Muscle layer of duodenum (tissue), 2 donors: ENCODE data around the gene PPFIBP2.
A peak's percentile ranks its signal among the peaks of the same experiment; 100 is the strongest.

Experiments used
- H3K27ac ChIP-seq: one replicate; pipeline ENCODE4 v1.7.0; 2013; ENCODE audit warnings: mild to moderate bottlenecking, low read length
- H3K27me3 ChIP-seq: one replicate; pipeline ENCODE4 v1.7.0; 2013; ENCODE audit warnings: low read depth, mild to moderate bottlenecking, control low read depth, low read length
- H3K36me3 ChIP-seq, 2 donors: one replicate each; pipeline ENCODE4 v1.7.0; 2013; ENCODE audit warnings: low read length in 2 of 2, control low read depth in 1 of 2, mild to moderate bottlenecking in 1 of 2; ENCODE audit not compliant: insufficient read depth in 2 of 2, control insufficient read depth in 1 of 2
- H3K4me1 ChIP-seq, 2 donors: one replicate each; pipeline ENCODE4 v1.7.0; 2013; ENCODE audit warnings: low read length in 2 of 2, mild to moderate bottlenecking in 2 of 2, control low read depth in 1 of 2, moderate library complexity in 1 of 2; ENCODE audit not compliant: insufficient read depth in 2 of 2, control insufficient read depth in 1 of 2
- H3K4me3 ChIP-seq, 2 donors: one replicate each; pipeline ENCODE4 v1.7.0; 2013; ENCODE audit warnings: low read length in 2 of 2, low read depth in 1 of 2, mild to moderate bottlenecking in 1 of 2
- H3K9me3 ChIP-seq, 2 donors: one replicate each; pipeline ENCODE4 v1.7.0; 2013; ENCODE audit warnings: low read length in 2 of 2, control low read depth in 1 of 2, mild to moderate bottlenecking in 1 of 2; ENCODE audit not compliant: control insufficient read depth in 1 of 2
- donor health status: healthy.

Gene PPFIBP2

DNA sequence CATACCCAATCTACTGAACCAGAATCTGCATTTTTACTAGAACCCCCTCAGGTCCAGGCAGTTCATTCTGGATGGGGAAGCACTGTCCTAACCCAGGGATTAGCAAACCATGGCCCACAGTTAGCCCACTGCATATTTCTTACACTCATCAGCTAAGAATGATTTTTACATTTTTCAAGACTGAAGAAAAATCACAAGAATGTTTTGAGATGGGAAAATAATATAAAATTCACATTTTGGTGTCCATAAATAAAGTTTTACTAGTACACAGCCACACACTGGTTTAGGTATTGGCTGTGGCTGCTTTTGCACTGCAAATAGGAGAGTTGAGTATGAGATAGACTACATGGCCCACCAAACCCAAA lies 59.4 kb downstream of the PPFIBP2 start:
- peaks cover 0 to under 1% of the 10 kb centered on the region in 2 donors for H3K36me3 ChIP-seq
- H3K9me3 ChIP-seq = no peaks in the 10 kb centered on the region
- H3K27me3 ChIP-seq = no peaks in the 10 kb centered on the region
- H3K4me1 ChIP-seq = peaks cover 20 to 32% of the 10 kb centered on the region in 2 donors
- no peak overlapping the region for H3K27ac ChIP-seq
- no peak overlapping the region for H3K4me3 ChIP-seq

- no peaks in the 10 kb centered on the region for H3K9me3 ChIP-seq
- H3K4me3 ChIP-seq = no peak overlapping the region
- H3K4me1 ChIP-seq = peaks cover 25 to 37% of the 10 kb centered on the region in 2 donors
- H3K27ac ChIP-seq = no peak overlapping the region
- no peaks in the 10 kb centered on the region for H3K27me3 ChIP-seq
- no peaks in the 10 kb centered on the region for H3K36me3 ChIP-seq
Observed at GRCh38 chr11:7573558-7574296, 59.9 kb downstream of the PPFIBP2 start.

GRCh38 chr11:7574491-7575130 lies 60.8 kb downstream of the PPFIBP2 start:
- no peaks in the 10 kb centered on the region for H3K27me3 ChIP-seq
- H3K36me3 ChIP-seq = no peaks in the 10 kb centered on the region
- H3K27ac ChIP-seq = peak overlapping the region; percentile 88
- H3K4me1 ChIP-seq = peaks cover 33 to 44% of the 10 kb centered on the region in 2 donors
- no peaks in the 10 kb centered on the region for H3K9me3 ChIP-seq
- H3K4me3 ChIP-seq = no peak overlapping the region

DNA sequence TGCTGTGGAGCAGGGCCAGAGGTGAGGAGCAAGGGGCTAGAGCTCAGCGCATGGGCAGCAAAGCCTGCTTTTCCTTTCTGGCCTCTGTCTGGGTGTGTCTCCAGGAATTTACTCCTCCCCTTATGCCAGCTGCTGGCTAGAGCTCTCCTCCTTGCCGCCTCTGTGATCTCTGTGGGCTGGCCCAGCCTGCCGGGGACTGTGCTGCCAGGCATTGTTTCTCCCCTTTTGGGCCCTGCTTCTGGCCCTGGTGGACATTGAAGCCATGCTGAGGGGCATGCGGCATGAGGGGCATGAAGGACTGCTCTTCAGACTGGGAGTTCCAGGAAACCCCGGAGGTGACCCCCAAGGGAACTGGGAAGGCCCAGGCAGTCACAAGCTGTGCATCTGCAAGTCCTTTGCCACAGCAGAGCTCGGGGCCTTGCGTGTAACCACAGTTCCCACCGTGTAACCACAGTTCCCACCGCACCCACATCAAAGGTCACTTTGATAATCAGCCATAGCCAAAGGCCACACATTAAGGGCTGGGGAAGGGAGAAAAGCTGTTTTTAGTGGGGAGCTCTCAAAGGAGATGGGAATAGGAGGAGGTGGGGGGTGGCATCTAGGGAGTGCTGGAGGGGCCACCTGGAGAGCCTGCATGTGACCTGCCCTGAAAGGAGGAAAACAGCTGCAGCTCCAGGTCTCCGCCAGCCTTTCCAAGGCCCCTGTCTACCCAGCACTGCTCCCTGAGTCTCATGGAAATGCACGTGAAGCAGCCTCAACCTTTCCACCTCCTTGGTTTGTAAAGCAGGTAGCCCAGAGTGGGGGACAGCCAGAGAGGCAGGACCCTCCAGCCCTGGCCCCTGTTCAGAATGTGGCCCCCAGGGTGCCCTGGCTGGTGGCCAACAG lies 62.3 kb downstream of the PPFIBP2 start:
- Histone ChIP-seq H3K4me3 (peak overlapping the region; percentile 46 to 70), H3K36me3 (no peaks in the 10 kb centered on the region)

DNA sequence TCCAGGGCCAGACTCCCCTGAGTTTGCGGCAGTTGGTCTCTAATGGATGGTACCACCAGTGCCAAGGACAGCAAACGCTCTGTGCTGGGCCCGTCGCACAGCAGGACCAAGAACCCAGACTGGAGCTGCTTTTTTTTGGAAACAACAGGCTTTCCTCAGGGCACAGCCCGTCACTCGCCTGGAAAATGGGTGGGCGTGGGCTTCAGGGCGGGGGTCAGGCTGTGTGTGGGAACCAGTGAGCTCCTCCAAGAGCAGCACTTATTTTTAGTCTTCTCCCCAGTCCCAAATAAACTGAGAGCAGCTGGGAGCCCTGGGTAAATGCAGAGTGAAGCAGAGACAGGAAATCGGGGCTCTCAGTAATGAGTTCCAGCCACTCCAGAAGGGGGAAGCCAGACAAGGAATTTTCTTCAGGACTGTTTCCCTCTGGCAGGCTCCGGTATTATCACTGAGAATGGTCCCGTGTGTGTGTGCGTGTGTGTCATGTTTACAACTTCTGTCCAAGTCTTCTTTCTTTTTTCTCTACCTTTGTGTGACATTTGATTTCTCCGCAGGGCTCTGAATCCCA lies 63.0 kb downstream of the PPFIBP2 start:
- H3K4me1 ChIP-seq = peaks cover 32 to 48% of the 10 kb centered on the region in 2 donors

More for the DNA sequence above, 62.3 kb downstream of the PPFIBP2 start:
- H3K27ac ChIP-seq = peak overlapping the region; percentile 88
- peaks cover 33 to 49% of the 10 kb centered on the region in 2 donors for H3K4me1 ChIP-seq
- H3K9me3 ChIP-seq = no peaks in the 10 kb centered on the region
- H3K27me3 ChIP-seq = no peaks in the 10 kb centered on the region

DNA sequence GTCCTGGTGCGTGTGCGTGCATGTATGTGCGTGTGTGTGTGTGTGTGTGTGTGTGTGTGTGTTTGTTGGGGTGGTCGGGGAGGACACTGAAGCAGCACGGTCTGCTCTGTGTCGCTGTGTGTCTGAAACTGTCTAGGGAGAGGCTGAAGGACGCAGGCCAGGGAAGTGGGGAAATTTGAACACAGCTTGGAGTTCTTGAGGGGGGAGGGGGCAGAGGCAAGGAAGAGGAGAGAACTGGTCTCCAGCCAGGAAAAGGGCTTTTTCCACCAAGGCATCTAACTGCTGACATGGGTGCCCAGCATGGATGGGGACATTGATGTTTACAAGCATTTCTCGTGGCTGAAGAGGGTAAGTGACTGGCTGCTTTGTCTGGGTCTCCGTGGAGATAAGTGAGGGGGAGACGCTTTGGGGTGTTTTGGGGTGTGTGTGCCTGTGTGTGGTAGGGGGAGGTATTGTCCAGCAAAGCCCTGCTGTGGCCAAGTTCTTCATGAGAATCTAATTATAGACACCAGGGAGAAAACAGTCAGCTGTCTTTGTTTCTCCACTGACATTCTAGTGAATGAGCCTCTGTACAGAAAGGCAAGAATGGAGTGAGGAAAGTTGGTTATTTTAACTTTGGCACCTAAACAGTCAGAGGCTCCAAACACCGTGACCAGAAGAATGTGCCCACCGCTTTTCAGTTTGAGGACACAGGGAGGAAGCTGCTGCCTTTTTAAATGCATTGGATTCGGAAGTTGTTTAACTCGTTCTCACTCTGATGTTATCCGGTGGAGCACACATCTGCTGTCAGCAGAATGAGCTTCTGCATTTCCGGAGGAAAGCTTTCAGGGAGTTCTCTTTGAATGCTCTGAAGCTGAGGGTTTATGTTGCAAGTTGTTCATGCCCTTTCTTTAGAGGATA lies 63.7 kb downstream of the PPFIBP2 start:
- no peaks in the 10 kb centered on the region for H3K27me3 ChIP-seq
- no peaks in the 10 kb centered on the region for H3K9me3 ChIP-seq
- H3K4me3 ChIP-seq = peak overlapping the region; percentile 46 to 70
- peak overlapping the region; percentile 88 for H3K27ac ChIP-seq
- H3K36me3 ChIP-seq = no peaks in the 10 kb centered on the region
- H3K4me1 ChIP-seq = peaks cover 26 to 41% of the 10 kb centered on the region in 2 donors

More for the DNA sequence above, 63.0 kb downstream of the PPFIBP2 start:
- Histone ChIP-seq H3K27ac (peak overlapping the region; percentile 88), H3K36me3 (no peaks in the 10 kb centered on the region), H3K27me3 (no peaks in the 10 kb centered on the region), H3K9me3 (no peaks in the 10 kb centered on the region), H3K4me3 (peak overlapping the region; percentile 46 to 70)

- Histone ChIP-seq H3K4me1 (peaks cover 26 to 41% of the 10 kb centered on the region in 2 donors), H3K27ac (peak overlapping the region; percentile 88), H3K27me3 (no peaks in the 10 kb centered on the region), H3K4me3 (peak overlapping the region; percentile 46 to 70), H3K9me3 (no peaks in the 10 kb centered on the region), H3K36me3 (no peaks in the 10 kb centered on the region)
Observed at GRCh38 chr11:7578276-7578955, 64.6 kb downstream of the PPFIBP2 start.

- no peaks in the 10 kb centered on the region for H3K27me3 ChIP-seq
- H3K36me3 ChIP-seq = no peaks in the 10 kb centered on the region
- H3K9me3 ChIP-seq = no peaks in the 10 kb centered on the region
- H3K4me1 ChIP-seq = peaks cover 26 to 41% of the 10 kb centered on the region in 2 donors
- no peak overlapping the region for H3K4me3 ChIP-seq
- peak overlapping the region; percentile 2 for H3K27ac ChIP-seq
Observed at GRCh38 chr11:7579361-7579791, 65.6 kb downstream of the PPFIBP2 start.

GRCh38 chr11:7581021-7581590 lies 67.3 kb downstream of the PPFIBP2 start:
- H3K4me3 ChIP-seq = no peak overlapping the region
- no peak overlapping the region for H3K27ac ChIP-seq

More at GRCh38 chr11:7581021-7581590, 67.3 kb downstream of the PPFIBP2 start:
- H3K27me3 ChIP-seq = no peaks in the 10 kb centered on the region
- no peaks in the 10 kb centered on the region for H3K9me3 ChIP-seq
- H3K4me1 ChIP-seq = peaks cover 17 to 37% of the 10 kb centered on the region in 2 donors
- no peaks in the 10 kb centered on the region for H3K36me3 ChIP-seq
